ENCODE results near the gene HRH3. TPM values are rescaled to one million over a fixed set of nuclear protein-coding genes. Genes with fewer than 3 reads are reported as not detected.

Gene HRH3
- total and polyA plus RNA-seq, 3 experiments from 2014 or later, result not detected

- H3K27ac ChIP-seq (ENCODE audit: low read depth, low read length), result no peak overlapping the region
- H3K9me3 ChIP-seq (ENCODE audit: low read length), result no peaks in the 10 kb centered on the region
- no peak for DNase-seq
- peaks cover 34% of the 10 kb centered on the region for H3K27me3 ChIP-seq (ENCODE audit: insufficient read depth, low read length, poor library complexity, severe bottlenecking)
- Mint-ChIP-seq H3K4me3 (peak overlapping the region in 5 of 7 donors; percentile 15 to 53 (median 43)), H3K4me1 (peaks cover 0 to 3% (median 0%) of the 10 kb centered on the region in 3 donors), H3K36me3 (no peaks in the 10 kb centered on the region), H3K27me3 (peaks cover 33 to 40% of the 10 kb centered on the region in 2 donors), H3K9me3 (no peaks in the 10 kb centered on the region), H3K27ac (peak overlapping the region in 1 of 8 donors; percentile 67)
- ChIA-PET CTCF (no interaction called here), POLR2A (no interaction called here)
- no peaks in the 10 kb centered on the region for H3K36me3 ChIP-seq (ENCODE audit: insufficient read depth, low read length)
- H3K4me1 ChIP-seq (ENCODE audit: insufficient read depth, low read length), result no peaks in the 10 kb centered on the region
- H3K4me3 ChIP-seq (ENCODE audit: low read length), result no peak overlapping the region
These were observed 839 bp upstream of the HRH3 start for GRCh38 chr20:62220666-62221568.

- peaks cover 27 to 31% of the 10 kb centered on the region in 2 donors for H3K27me3 Mint-ChIP-seq
These were observed 732 bp downstream of the HRH3 start for GRCh38 chr20:62219101-62219991.

GRCh38 chr20:62217913-62218773 lies 1.9 kb downstream of the HRH3 start:
- H3K4me1 Mint-ChIP-seq, result peaks cover 0 to 3% (median 0%) of the 10 kb centered on the region in 3 donors
- peak overlapping the region in 3 of 7 donors; percentile 38 to 77 (median 59) for H3K4me3 Mint-ChIP-seq
- Histone ChIP-seq H3K27me3 (ENCODE audit: insufficient read depth, low read length, poor library complexity, severe bottlenecking) (peaks cover 31% of the 10 kb centered on the region), H3K9me3 (ENCODE audit: low read length) (no peaks in the 10 kb centered on the region), H3K4me1 (ENCODE audit: insufficient read depth, low read length) (no peaks in the 10 kb centered on the region), H3K36me3 (ENCODE audit: insufficient read depth, low read length) (no peaks in the 10 kb centered on the region), H3K4me3 (ENCODE audit: low read length) (no peak overlapping the region), H3K27ac (ENCODE audit: low read depth, low read length) (no peak overlapping the region)
- DNase-seq, result no peak
- no peaks in the 10 kb centered on the region for H3K9me3 Mint-ChIP-seq
- no peaks in the 10 kb centered on the region for H3K36me3 Mint-ChIP-seq
- peak overlapping the region in 1 of 8 donors; percentile 43 for H3K27ac Mint-ChIP-seq
- CTCF ChIA-PET, result no interaction called here
- H3K27me3 Mint-ChIP-seq, result peaks cover 25 to 27% of the 10 kb centered on the region in 2 donors
- POLR2A ChIA-PET, result no interaction called here

More at GRCh38 chr20:62219101-62219991, 732 bp downstream of the HRH3 start:
- no peaks in the 10 kb centered on the region for H3K4me1 ChIP-seq (ENCODE audit: insufficient read depth, low read length)
- H3K9me3 Mint-ChIP-seq, result no peaks in the 10 kb centered on the region
- no peak overlapping the region for H3K4me3 ChIP-seq (ENCODE audit: low read length)
- H3K36me3 Mint-ChIP-seq, result no peaks in the 10 kb centered on the region
- H3K36me3 ChIP-seq (ENCODE audit: insufficient read depth, low read length), result no peaks in the 10 kb centered on the region
- peaks cover 34% of the 10 kb centered on the region for H3K27me3 ChIP-seq (ENCODE audit: insufficient read depth, low read length, poor library complexity, severe bottlenecking)
- no peak for DNase-seq
- H3K9me3 ChIP-seq (ENCODE audit: low read length), result no peaks in the 10 kb centered on the region
- peaks cover 0 to 3% (median 0%) of the 10 kb centered on the region in 3 donors for H3K4me1 Mint-ChIP-seq
- ChIA-PET POLR2A (no interaction called here), CTCF (no interaction called here)
- H3K27ac Mint-ChIP-seq, result no peak overlapping the region
- peak overlapping the region in 4 of 7 donors; percentile 44 to 54 (median 50) for H3K4me3 Mint-ChIP-seq
- no peak overlapping the region for H3K27ac ChIP-seq (ENCODE audit: low read depth, low read length)

- Mint-ChIP-seq H3K27ac (no peak overlapping the region), H3K36me3 (no peaks in the 10 kb centered on the region), H3K9me3 (no peaks in the 10 kb centered on the region), H3K4me3 (no peak overlapping the region), H3K4me1 (peaks cover 0 to 3% (median 0%) of the 10 kb centered on the region in 3 donors), H3K27me3 (peaks cover 19 to 25% of the 10 kb centered on the region in 2 donors)
- ChIA-PET CTCF (interaction anchor here (1.0 kb wide), 1 partner anchor 9 kb away, joined by 3 read pairs; no protein-coding TSS in a partner anchor), POLR2A (no interaction called here)
- DNase-seq, result no peak
- no peaks in the 10 kb centered on the region for H3K36me3 ChIP-seq (ENCODE audit: insufficient read depth, low read length)
- no peaks in the 10 kb centered on the region for H3K9me3 ChIP-seq (ENCODE audit: low read length)
- no peak overlapping the region for H3K4me3 ChIP-seq (ENCODE audit: low read length)
- H3K27ac ChIP-seq (ENCODE audit: low read depth, low read length), result no peak overlapping the region
- no peaks in the 10 kb centered on the region for H3K4me1 ChIP-seq (ENCODE audit: insufficient read depth, low read length)
- H3K27me3 ChIP-seq (ENCODE audit: insufficient read depth, low read length, poor library complexity, severe bottlenecking), result peaks cover 20% of the 10 kb centered on the region
These were observed 3.2 kb downstream of the HRH3 start for GRCh38 chr20:62216636-62217566.

GRCh38 chr20:62215991-62216635 lies 4.0 kb downstream of the HRH3 start:
- Mint-ChIP-seq H3K27me3 (peaks cover 14 to 18% of the 10 kb centered on the region in 2 donors), H3K36me3 (no peaks in the 10 kb centered on the region), H3K4me1 (peaks cover 0 to 2% (median 0%) of the 10 kb centered on the region in 3 donors), H3K27ac (no peak overlapping the region), H3K4me3 (no peak overlapping the region), H3K9me3 (no peaks in the 10 kb centered on the region)
- CTCF ChIA-PET, result interaction anchor here (1.0 kb wide), 1 partner anchor 10 kb away, joined by 3 read pairs; no protein-coding TSS in a partner anchor
- H3K4me3 ChIP-seq (ENCODE audit: low read length), result no peak overlapping the region
- no peaks in the 10 kb centered on the region for H3K9me3 ChIP-seq (ENCODE audit: low read length)
- H3K4me1 ChIP-seq (ENCODE audit: insufficient read depth, low read length), result no peaks in the 10 kb centered on the region
- no peaks in the 10 kb centered on the region for H3K36me3 ChIP-seq (ENCODE audit: insufficient read depth, low read length)
- no peak overlapping the region for H3K27ac ChIP-seq (ENCODE audit: low read depth, low read length)
- H3K27me3 ChIP-seq (ENCODE audit: insufficient read depth, low read length, poor library complexity, severe bottlenecking), result peaks cover 20% of the 10 kb centered on the region
- DNase-seq, result no peak
- POLR2A ChIA-PET, result no interaction called here

- peaks cover 7 to 13% of the 10 kb centered on the region in 2 donors for H3K27me3 Mint-ChIP-seq
- H3K27me3 ChIP-seq (ENCODE audit: insufficient read depth, low read length, poor library complexity, severe bottlenecking), result peaks cover 17% of the 10 kb centered on the region
- H3K27ac Mint-ChIP-seq, result no peak overlapping the region
- no peaks in the 10 kb centered on the region for H3K4me1 ChIP-seq (ENCODE audit: insufficient read depth, low read length)
- H3K9me3 ChIP-seq (ENCODE audit: low read length), result no peaks in the 10 kb centered on the region
- no peaks in the 10 kb centered on the region for H3K9me3 Mint-ChIP-seq
- no peaks in the 10 kb centered on the region for H3K36me3 Mint-ChIP-seq
- no peaks in the 10 kb centered on the region for H3K36me3 ChIP-seq (ENCODE audit: insufficient read depth, low read length)
- ChIA-PET POLR2A (no interaction called here), CTCF (interaction anchor here (1.0 kb wide), 1 partner anchor 11 kb away, joined by 3 read pairs; no protein-coding TSS in a partner anchor)
- no peaks in the 10 kb centered on the region for H3K4me1 Mint-ChIP-seq
- no peak overlapping the region for H3K27ac ChIP-seq (ENCODE audit: low read depth, low read length)
- no peak overlapping the region for H3K4me3 Mint-ChIP-seq
- H3K4me3 ChIP-seq (ENCODE audit: low read length), result no peak overlapping the region
- no peak for DNase-seq
These were observed 4.8 kb downstream of the HRH3 start for GRCh38 chr20:62215020-62215990.
